Amygdala (tissue), 56 donors: ENCODE measurements around the gene SMCR8.
"Not testable (repeated sequence)": the region's sequence is repeated elsewhere in the genome, so short reads cannot be mapped to it uniquely, and the experiment has no call there.

Experiments used
- DNase-seq, 56 donors: peaks; one replicate each; lab custom pipeline; 2025; lab: John Stamatoyannopoulos, UW

The SMCR8 gene

GRCh38 chr17:18315562-18315922 is 449 bp downstream of the SMCR8 start:
- DNase-seq = peak in 1 of 56 donors; percentile 47

- no peak for DNase-seq
Measured at GRCh38 chr17:18315961-18316360, 868 bp downstream of the SMCR8 start.

- no peak for DNase-seq
Measured at GRCh38 chr17:18318117-18318516, 3.0 kb downstream of the SMCR8 start.

- no peak for DNase-seq
Measured at GRCh38 chr17:18318771-18319450, 3.8 kb downstream of the SMCR8 start.

GRCh38 chr17:18319604-18320256 is 4.6 kb downstream of the SMCR8 start:
- peak in 16 of 56 donors; percentile 3 to 33 (median 12) for DNase-seq

- no peak for DNase-seq
Measured at GRCh38 chr17:18320301-18320700, 5.2 kb downstream of the SMCR8 start.

- no peak for DNase-seq
Measured at GRCh38 chr17:18321309-18321708, 6.2 kb downstream of the SMCR8 start.

GRCh38 chr17:18322522-18322921 is 7.4 kb downstream of the SMCR8 start:
- no peak for DNase-seq

GRCh38 chr17:18323007-18323406 is 7.9 kb downstream of the SMCR8 start:
- DNase-seq = no peak

- no peak for DNase-seq
Measured at GRCh38 chr17:18323507-18324139, 8.5 kb downstream of the SMCR8 start.

- no peak for DNase-seq
Measured at GRCh38 chr17:18324140-18325050, 9.3 kb downstream of the SMCR8 start.

GRCh38 chr17:18326039-18326438 is 10.9 kb downstream of the SMCR8 start:
- DNase-seq = no peak

GRCh38 chr17:18326572-18326971 is 11.5 kb downstream of the SMCR8 start:
- DNase-seq = no peak

- no peak for DNase-seq
Measured at GRCh38 chr17:18327093-18327492, 12.0 kb downstream of the SMCR8 start.

- no peak for DNase-seq
Measured at GRCh38 chr17:18327556-18327955, 12.5 kb downstream of the SMCR8 start.

- no peak for DNase-seq
Measured at GRCh38 chr17:18328643-18329204, 13.6 kb downstream of the SMCR8 start.

GRCh38 chr17:18331879-18332278 is 16.8 kb downstream of the SMCR8 start:
- DNase-seq = no peak

GRCh38 chr17:18332909-18333489 is 17.9 kb downstream of the SMCR8 start:
- DNase-seq = no peak

GRCh38 chr17:18338158-18338557 is 23.1 kb downstream of the SMCR8 start:
- not testable (repeated sequence) for DNase-seq

- DNase-seq = no peak
Measured at GRCh38 chr17:18339933-18340332, 24.8 kb downstream of the SMCR8 start.
